Measurements from ENCODE around the gene KCNK10.

GRCh38 chr14:88359500-88359899 lies 36.4 kb upstream of the KCNK10 start:
- TF ChIP-seq, protein P1, sequence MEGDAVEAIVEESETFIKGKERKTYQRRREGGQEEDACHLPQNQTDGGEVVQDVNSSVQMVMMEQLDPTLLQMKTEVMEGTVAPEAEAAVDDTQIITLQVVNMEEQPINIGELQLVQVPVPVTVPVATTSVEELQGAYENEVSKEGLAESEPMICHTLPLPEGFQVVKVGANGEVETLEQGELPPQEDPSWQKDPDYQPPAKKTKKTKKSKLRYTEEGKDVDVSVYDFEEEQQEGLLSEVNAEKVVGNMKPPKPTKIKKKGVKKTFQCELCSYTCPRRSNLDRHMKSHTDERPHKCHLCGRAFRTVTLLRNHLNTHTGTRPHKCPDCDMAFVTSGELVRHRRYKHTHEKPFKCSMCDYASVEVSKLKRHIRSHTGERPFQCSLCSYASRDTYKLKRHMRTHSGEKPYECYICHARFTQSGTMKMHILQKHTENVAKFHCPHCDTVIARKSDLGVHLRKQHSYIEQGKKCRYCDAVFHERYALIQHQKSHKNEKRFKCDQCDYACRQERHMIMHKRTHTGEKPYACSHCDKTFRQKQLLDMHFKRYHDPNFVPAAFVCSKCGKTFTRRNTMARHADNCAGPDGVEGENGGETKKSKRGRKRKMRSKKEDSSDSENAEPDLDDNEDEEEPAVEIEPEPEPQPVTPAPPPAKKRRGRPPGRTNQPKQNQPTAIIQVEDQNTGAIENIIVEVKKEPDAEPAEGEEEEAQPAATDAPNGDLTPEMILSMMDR (IDR thresholded peaks at IDR 0.05), result no peak
- no peak for TF ChIP-seq POLR2A (IDR thresholded peaks at IDR 0.05)
- no peak for TF ChIP-seq EP300 (IDR thresholded peaks at IDR 0.05)

Measured in ovary (tissue), 3 donors.